Thoracic aorta (tissue), 2 donors: ENCODE data around the gene PRKD1. TPM values are rescaled to one million over a fixed set of nuclear protein-coding genes. Genes with fewer than 3 reads are reported as not detected.
"Not testable (repeated sequence)": the region's sequence is repeated elsewhere in the genome, so short reads cannot be mapped to it uniquely, and the experiment has no call there.

Source experiments
- ATAC-seq: fragments of 150-250 bp; one replicate; pipeline ENCODE4 v1.8.0; 2017; ENCODE audit warnings: low read depth; ENCODE audit not compliant: insufficient number of reproducible peaks, low FRiP score
- DNase-seq: peaks from one replicate; pipeline ENCODE4 v3.0.0-alpha.2; 2020; ENCODE audit warnings: low spot score
- H3K27ac ChIP-seq, 2 donors: fragments of 200-600 bp; sonication (generic); 1 replicate in 1 of 2; 2 replicates in 1 of 2; pipeline ENCODE4 v1.5.1; 2016; ENCODE audit warnings: mild to moderate bottlenecking in 2 of 2, moderate library complexity in 2 of 2
- H3K27me3 ChIP-seq: fragments of 200-600 bp; sonication (generic); replicated peaks from 2 replicates; pipeline ENCODE4 v1.6.0; 2016; ENCODE audit warnings: mild to moderate bottlenecking; ENCODE audit not compliant: insufficient read depth
- H3K36me3 ChIP-seq: fragments of 200-600 bp; sonication (generic); one replicate; pipeline ENCODE4 v1.5.1; 2016
- H3K4me1 ChIP-seq, 2 donors: fragments of 200-600 bp; sonication (generic); 1 replicate in 1 of 2; 2 replicates in 1 of 2; pipeline versions ENCODE4 v1.5.1 to v1.6.0; 2016; ENCODE audit warnings: low read depth in 2 of 2, mild to moderate bottlenecking in 1 of 2; ENCODE audit not compliant: control insufficient read depth in 1 of 2
- H3K4me3 ChIP-seq: fragments of 200-600 bp; sonication (generic); 2 replicates; pipeline ENCODE4 v1.5.1; 2016; ENCODE audit warnings: mild to moderate bottlenecking
- H3K9me3 ChIP-seq: fragments of 200-600 bp; sonication (generic); 2 replicates; pipeline ENCODE4 v1.5.1; 2016
- total RNA-seq, 2 donors: library from RNA; depleted of rRNA; stranded (reverse); fragments of >200 nt; gene quantifications; one replicate each; pipeline versions ENCODE4 v1.1.0 to v1.2.3, GENCODE V29; 2016
- TF ChIP-seq, protein P1 (sequence below): fragments of 200-600 bp; sonication (generic); IDR thresholded peaks from one replicate; pipeline ENCODE4 v1.5.1; 2019; ENCODE audit warnings: antibody characterized with exemption

Gene PRKD1
- total RNA-seq, 2 donors from 2014 or later, result 34.0 to 38.4 TPM

DNA sequence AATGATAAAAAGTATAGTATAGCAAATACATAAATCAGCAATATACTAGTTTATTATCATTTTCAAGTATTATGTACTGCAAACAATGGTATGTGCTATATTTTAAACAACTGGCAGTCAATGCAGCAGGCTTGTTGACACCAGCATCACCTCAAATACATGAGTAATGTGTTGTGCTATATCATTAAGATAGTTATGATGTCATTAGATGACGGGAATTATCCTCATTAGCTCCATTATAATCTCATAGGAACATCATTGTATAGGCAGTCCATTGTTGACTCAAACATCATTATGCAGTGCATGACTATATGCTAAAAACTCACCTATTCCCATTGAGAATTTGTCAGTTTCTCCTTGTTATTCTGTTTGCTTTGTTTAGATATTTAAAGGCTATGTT lies 85.4 kb downstream of the PRKD1 start:
- no peak overlapping the region for H3K27ac ChIP-seq
- ATAC-seq, result no peak
- DNase-seq, result no peak
- H3K4me3 ChIP-seq, result no peak overlapping the region
- no peaks in the 10 kb centered on the region for H3K36me3 ChIP-seq
- peaks cover 1 to 18% of the 10 kb centered on the region in 2 donors for H3K4me1 ChIP-seq
- TF ChIP-seq, protein P1, sequence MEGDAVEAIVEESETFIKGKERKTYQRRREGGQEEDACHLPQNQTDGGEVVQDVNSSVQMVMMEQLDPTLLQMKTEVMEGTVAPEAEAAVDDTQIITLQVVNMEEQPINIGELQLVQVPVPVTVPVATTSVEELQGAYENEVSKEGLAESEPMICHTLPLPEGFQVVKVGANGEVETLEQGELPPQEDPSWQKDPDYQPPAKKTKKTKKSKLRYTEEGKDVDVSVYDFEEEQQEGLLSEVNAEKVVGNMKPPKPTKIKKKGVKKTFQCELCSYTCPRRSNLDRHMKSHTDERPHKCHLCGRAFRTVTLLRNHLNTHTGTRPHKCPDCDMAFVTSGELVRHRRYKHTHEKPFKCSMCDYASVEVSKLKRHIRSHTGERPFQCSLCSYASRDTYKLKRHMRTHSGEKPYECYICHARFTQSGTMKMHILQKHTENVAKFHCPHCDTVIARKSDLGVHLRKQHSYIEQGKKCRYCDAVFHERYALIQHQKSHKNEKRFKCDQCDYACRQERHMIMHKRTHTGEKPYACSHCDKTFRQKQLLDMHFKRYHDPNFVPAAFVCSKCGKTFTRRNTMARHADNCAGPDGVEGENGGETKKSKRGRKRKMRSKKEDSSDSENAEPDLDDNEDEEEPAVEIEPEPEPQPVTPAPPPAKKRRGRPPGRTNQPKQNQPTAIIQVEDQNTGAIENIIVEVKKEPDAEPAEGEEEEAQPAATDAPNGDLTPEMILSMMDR, result no peak
- peaks cover 22% of the 10 kb centered on the region for H3K9me3 ChIP-seq
- H3K27me3 ChIP-seq, result no peaks in the 10 kb centered on the region

DNA sequence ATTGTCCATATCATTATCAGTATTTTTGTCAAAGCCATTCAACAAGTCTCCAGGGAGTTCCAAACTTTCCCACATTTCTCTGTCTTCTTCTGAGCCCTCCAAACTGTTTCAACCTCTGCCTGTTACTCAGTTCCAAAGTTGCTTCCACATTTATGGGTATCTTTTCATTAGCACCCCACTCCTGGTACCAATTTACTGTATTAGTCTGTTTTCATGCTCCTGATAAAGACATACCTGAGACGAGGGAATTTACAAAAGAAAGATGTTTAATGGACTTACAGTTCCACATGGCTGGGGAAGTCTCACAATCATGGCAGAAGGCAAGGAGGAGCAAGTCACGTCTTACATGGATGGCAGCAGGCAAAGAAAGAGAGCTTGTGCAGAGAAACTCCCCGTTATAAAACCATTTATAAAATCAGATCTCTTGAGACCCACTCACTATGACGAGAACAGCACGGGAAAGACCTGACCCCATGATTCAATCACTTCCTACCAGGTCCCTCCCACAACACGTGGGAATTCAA lies 87.2 kb downstream of the PRKD1 start:
- not testable (repeated sequence) for H3K4me1 ChIP-seq, H3K36me3 ChIP-seq, H3K27me3 ChIP-seq, H3K4me3 ChIP-seq, H3K27ac ChIP-seq, ATAC-seq, DNase-seq
- peaks cover 22% of the 10 kb centered on the region for H3K9me3 ChIP-seq

DNA sequence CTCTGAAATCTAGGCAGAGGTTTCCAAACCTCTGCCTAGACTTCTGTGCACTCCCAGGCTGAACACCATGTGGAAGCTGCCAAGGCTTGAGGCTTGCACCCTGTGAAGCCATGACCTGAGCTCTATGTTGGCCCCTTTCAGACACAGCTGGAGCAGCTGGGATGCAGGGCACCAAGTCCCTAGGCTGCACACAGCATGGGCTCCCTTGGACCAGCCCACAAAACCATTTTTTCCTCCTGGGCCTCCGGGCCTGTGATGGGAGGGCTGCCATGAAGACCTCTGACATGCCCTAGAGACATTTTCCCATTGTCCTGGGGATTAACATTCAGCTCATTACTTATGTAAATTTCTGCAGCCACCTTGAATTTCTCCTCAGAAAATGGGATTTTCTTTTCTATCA lies 88.0 kb downstream of the PRKD1 start:
- peaks cover 22% of the 10 kb centered on the region for H3K9me3 ChIP-seq
- H3K4me1 ChIP-seq, H3K27me3 ChIP-seq, DNase-seq, H3K27ac ChIP-seq, H3K4me3 ChIP-seq, H3K36me3 ChIP-seq, ATAC-seq: not testable (repeated sequence)

DNA sequence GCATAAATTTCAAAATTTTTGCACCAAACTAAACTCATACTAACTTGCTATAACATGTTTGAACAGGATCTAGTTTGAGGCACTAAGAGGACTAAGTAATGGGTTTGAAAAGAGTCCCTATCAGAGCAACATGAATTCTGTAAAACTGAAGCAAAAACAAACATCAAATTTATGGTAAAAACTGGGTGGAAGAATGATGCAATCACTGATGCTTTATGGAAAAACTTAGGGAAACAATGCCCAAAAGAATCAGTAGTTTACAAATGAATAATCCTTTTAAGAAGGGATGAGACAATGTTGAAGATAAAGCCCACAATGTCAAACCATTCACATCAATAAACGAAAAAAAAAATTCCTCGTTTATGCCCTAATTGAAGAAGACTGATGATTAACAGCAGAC lies 88.9 kb downstream of the PRKD1 start:
- Histone ChIP-seq H3K27ac (no peak overlapping the region), H3K27me3 (no peaks in the 10 kb centered on the region), H3K4me1 (peaks cover 3 to 5% of the 10 kb centered on the region in 2 donors), H3K9me3 (peaks cover 22% of the 10 kb centered on the region), H3K36me3 (no peaks in the 10 kb centered on the region), H3K4me3 (no peak overlapping the region)
- ATAC-seq, result no peak
- DNase-seq, result no peak
- TF ChIP-seq, protein P1, result no peak

DNA sequence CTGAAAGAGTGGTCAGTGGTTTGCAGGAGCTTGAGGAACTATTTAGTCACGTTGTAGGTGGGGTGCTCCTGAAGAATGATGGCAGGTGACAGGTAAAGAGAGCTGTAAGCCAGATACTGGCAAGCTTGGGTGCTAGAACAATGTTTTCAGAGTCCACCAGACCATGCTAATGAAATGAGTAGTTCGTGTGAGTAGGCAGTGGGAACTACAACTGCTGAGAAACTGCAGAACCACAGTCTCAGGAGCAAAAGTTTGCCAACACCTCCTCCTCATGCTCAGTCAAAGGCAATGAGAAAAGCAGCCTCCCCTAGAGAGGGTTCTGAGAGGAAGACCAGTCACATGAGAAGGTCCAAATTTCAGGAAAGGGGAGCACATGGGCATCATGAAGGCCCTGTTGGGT lies 91.3 kb downstream of the PRKD1 start:
- Histone ChIP-seq H3K4me3 (no peak overlapping the region), H3K36me3 (no peaks in the 10 kb centered on the region), H3K9me3 (peaks cover 22% of the 10 kb centered on the region), H3K27ac (no peak overlapping the region), H3K4me1 (peaks cover 0 to 3% of the 10 kb centered on the region in 2 donors), H3K27me3 (no peaks in the 10 kb centered on the region)
- TF ChIP-seq, protein P1, result no peak
- no peak for DNase-seq
- ATAC-seq, result no peak

DNA sequence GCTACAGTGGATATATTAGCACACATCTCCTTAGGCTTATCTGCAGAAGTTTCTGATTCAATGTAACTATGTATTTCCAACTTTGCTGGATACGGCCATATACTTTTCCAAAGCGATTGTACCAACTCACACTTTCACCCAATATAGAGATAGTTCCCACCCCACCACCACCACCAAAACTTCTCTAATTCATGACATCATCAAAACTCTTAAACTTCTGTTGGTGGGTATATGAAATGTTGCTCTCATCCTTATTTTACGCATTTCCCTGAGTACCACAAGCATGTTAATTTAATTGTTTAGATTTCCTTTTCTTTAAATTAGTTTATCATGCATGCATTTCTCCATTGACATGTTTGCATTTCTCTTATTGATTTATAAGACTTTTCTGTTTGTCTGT lies 95.6 kb downstream of the PRKD1 start:
- TF ChIP-seq, protein P1, result no peak
- Histone ChIP-seq H3K27me3 (no peaks in the 10 kb centered on the region), H3K4me1 (peaks cover 0 to under 1% of the 10 kb centered on the region in 2 donors), H3K9me3 (no peaks in the 10 kb centered on the region), H3K27ac (no peak overlapping the region), H3K4me3 (no peak overlapping the region), H3K36me3 (no peaks in the 10 kb centered on the region)
- DNase-seq (no peak), ATAC-seq (no peak)
